Stomach (tissue), 9 donors: ENCODE measurements around the gene SERPINB1. TPM values are rescaled to one million over a fixed set of nuclear protein-coding genes. Genes with fewer than 3 reads are reported as not detected.

Experiments
- DNase-seq, 2 donors: peaks; one replicate each; pipeline versions ENCODE4 v3.0.0 to v3.0.0-alpha.2; 2013 to 2019
- H3K27ac ChIP-seq, 5 donors: fragments of 200-600 bp in 4 of 5; sonication (generic) in 4 of 5; one replicate each; pipeline ENCODE4 v1.5.1; 2013 to 2019; ENCODE audit warnings: mild to moderate bottlenecking in 1 of 5, moderate library complexity in 1 of 5
- H3K27me3 ChIP-seq, 3 donors: fragments of 200-600 bp; sonication (generic); one replicate each; pipeline ENCODE4 v1.5.1; 2017 to 2019; ENCODE audit warnings: mixed run types in 1 of 3
- H3K36me3 ChIP-seq, 4 donors: fragments of 200-600 bp; sonication (generic); 1 replicate in 3 of 4; 2 replicates in 1 of 4; pipeline ENCODE4 v1.5.1; 2016 to 2019
- H3K4me1 ChIP-seq, 4 donors: fragments of 200-600 bp; sonication (generic); one replicate each; pipeline ENCODE4 v1.5.1; 2016 to 2019
- H3K4me3 ChIP-seq, 4 donors: fragments of 200-600 bp; sonication (generic) in 3 of 4; one replicate each; pipeline ENCODE4 v1.5.1; 2016 to 2019; ENCODE audit warnings: mild to moderate bottlenecking in 1 of 4
- H3K9me3 ChIP-seq, 4 donors: fragments of 200-600 bp; sonication (generic); one replicate each; pipeline ENCODE4 v1.5.1; 2016 to 2019
- EP300 ChIP-seq: sonication (generic); formaldehyde crosslinking; IDR thresholded peaks from one replicate; pipeline ENCODE4 v1.6.1; 2017; ENCODE audit warnings: antibody characterized with exemption
- POLR2A ChIP-seq, 4 donors: fragments of 450-650 bp; IDR thresholded peaks; one replicate each; pipeline ENCODE4 v1.6.1; 2016; ENCODE audit warnings: antibody characterized with exemption in 4 of 4, control low read depth in 2 of 4, mild to moderate bottlenecking in 1 of 4, moderate library complexity in 1 of 4
- POLR2AphosphoS5 ChIP-seq, 3 donors: sonication (generic); formaldehyde crosslinking; IDR thresholded peaks; one replicate each; pipeline ENCODE4 v1.6.1; 2016; ENCODE audit warnings: antibody characterized with exemption in 3 of 3
- WGBS, 5 donors: extraction: QIAGEN DNeasy Blood & Tissue Kit in 3 of 5; methylation state at CpG; one replicate each; pipeline versions ENCODE4 v1.1.5 to v1.1.7; 2013 to 2018; 5-methylcytosine and 5-hydroxymethylcytosine counted together
- intact Hi-C: fragments of 100-400 bp; cut with DNase I; formaldehyde crosslinking; loops from one replicate; pipeline ENCODE4 v1.15.1; 2023; ENCODE audit warnings: low total_unique reads
- polyA plus RNA-seq, 3 donors: library from polyadenylated mRNA; stranded (reverse); fragments of 200-250 nt; gene quantifications; one replicate each; pipeline ENCODE4 v1.2.3, GENCODE V29; 2013
- total RNA-seq, 5 donors: library from RNA; depleted of rRNA; stranded (reverse); fragments of >200 nt; gene quantifications; one replicate each; pipeline versions ENCODE4 v1.1.0 to v1.2.3, GENCODE V29; 2014 to 2016
- TF ChIP-seq, protein P1 (sequence below), 7 experiments: fragments of 450-650 bp in 4 of 7; fragments of 200-600 bp in 3 of 7; sonication (generic) in 3 of 7; IDR thresholded peaks; one replicate each; pipeline ENCODE4 v1.5.1; 2016 to 2019; ENCODE audit warnings: antibody characterized with exemption in 7 of 7, control low read depth in 2 of 7, mild to moderate bottlenecking in 1 of 7
- donor health status: healthy with polysubstance abuse.
- donor health status: Bipolar disorder and iron deficiency.
- donor health status: healthy.

SERPINB1 gene
- total and polyA plus RNA-seq, 8 donors = 10.3 to 146 (median 102) TPM

GRCh38 chr6:2819978-2820377, 21.7 kb downstream of the SERPINB1 start:
- TF ChIP-seq POLR2A (IDR thresholded peaks at IDR 0.05) = no peak
- TF ChIP-seq, protein P1, sequence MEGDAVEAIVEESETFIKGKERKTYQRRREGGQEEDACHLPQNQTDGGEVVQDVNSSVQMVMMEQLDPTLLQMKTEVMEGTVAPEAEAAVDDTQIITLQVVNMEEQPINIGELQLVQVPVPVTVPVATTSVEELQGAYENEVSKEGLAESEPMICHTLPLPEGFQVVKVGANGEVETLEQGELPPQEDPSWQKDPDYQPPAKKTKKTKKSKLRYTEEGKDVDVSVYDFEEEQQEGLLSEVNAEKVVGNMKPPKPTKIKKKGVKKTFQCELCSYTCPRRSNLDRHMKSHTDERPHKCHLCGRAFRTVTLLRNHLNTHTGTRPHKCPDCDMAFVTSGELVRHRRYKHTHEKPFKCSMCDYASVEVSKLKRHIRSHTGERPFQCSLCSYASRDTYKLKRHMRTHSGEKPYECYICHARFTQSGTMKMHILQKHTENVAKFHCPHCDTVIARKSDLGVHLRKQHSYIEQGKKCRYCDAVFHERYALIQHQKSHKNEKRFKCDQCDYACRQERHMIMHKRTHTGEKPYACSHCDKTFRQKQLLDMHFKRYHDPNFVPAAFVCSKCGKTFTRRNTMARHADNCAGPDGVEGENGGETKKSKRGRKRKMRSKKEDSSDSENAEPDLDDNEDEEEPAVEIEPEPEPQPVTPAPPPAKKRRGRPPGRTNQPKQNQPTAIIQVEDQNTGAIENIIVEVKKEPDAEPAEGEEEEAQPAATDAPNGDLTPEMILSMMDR (IDR thresholded peaks at IDR 0.05) = no peak
- Histone ChIP-seq H3K4me1 (peaks cover 10 to 39% (median 15%) of the 10 kb centered on the region in 4 donors), H3K36me3 (no peaks in the 10 kb centered on the region), H3K9me3 (peaks cover 0 to 12% (median 3%) of the 10 kb centered on the region in 4 donors), H3K27me3 (no peaks in the 10 kb centered on the region), H3K27ac (peak overlapping the region in 1 of 5 donors; percentile 24), H3K4me3 (no peak overlapping the region)
- WGBS, 5 donors = 59 to 73% (median 67%) methylated on average over 7 of the region's 7 CpGs
- no peak for DNase-seq
- intact Hi-C loops = no loop called here

DNA sequence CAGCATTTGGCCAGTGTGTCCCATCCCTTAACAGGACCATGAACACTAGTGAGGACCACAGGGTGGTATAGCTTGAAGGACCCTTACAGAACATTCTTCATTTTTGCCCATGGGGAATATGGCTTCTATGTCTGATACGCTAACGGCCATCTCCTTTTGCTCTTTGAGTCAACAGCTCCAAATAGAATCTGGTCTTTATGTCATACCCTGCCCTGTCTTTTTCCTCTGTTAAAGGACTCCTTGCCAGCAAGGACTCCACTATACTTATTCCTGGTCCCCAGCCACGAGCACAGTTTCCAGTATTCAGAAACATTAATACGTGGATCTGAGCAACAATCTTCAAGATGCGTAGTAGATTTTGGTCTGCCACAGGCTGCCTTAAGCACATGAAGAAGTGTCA, 22.5 kb downstream of the SERPINB1 start:
- TF ChIP-seq POLR2AphosphoS5 (IDR thresholded peaks at IDR 0.05) (no peak), EP300 (no peak), POLR2A (IDR thresholded peaks at IDR 0.05) (no peak)
- TF ChIP-seq, protein P1 (IDR thresholded peaks at IDR 0.05) = no peak
- H3K4me3 ChIP-seq = no peak overlapping the region
- DNase-seq = no peak
- 81 to 95% (median 92%) methylated on average over 5 of the region's 5 CpGs for WGBS, 5 donors
- H3K9me3 ChIP-seq = peaks cover 0 to 12% (median 3%) of the 10 kb centered on the region in 4 donors
- H3K27ac ChIP-seq = peak overlapping the region in 4 of 5 donors; percentile 55 to 66 (median 62)
- H3K27me3 ChIP-seq = no peaks in the 10 kb centered on the region
- H3K36me3 ChIP-seq = no peaks in the 10 kb centered on the region
- intact Hi-C loops = no loop called here
- H3K4me1 ChIP-seq = peaks cover 10 to 36% (median 15%) of the 10 kb centered on the region in 4 donors

- peak overlapping the region in 4 of 5 donors; percentile 55 to 66 (median 62) for H3K27ac ChIP-seq
- WGBS, 5 donors = 11 to 23% (median 21%) methylated on average over 3 of the region's 3 CpGs
- no peaks in the 10 kb centered on the region for H3K27me3 ChIP-seq
- H3K9me3 ChIP-seq = peaks cover 0 to 12% (median 3%) of the 10 kb centered on the region in 4 donors
- TF ChIP-seq, protein P1 (IDR thresholded peaks at IDR 0.05) = no peak
- TF ChIP-seq POLR2AphosphoS5 (IDR thresholded peaks at IDR 0.05) = no peak
- H3K4me1 ChIP-seq = peaks cover 10 to 33% (median 15%) of the 10 kb centered on the region in 4 donors
- H3K4me3 ChIP-seq = no peak overlapping the region
- no peaks in the 10 kb centered on the region for H3K36me3 ChIP-seq
- peak in 1 of 2 donors; percentile 74 for DNase-seq
- intact Hi-C loops = no loop called here
Measured at GRCh38 chr6:2818593-2818992, 23.1 kb downstream of the SERPINB1 start.

DNA sequence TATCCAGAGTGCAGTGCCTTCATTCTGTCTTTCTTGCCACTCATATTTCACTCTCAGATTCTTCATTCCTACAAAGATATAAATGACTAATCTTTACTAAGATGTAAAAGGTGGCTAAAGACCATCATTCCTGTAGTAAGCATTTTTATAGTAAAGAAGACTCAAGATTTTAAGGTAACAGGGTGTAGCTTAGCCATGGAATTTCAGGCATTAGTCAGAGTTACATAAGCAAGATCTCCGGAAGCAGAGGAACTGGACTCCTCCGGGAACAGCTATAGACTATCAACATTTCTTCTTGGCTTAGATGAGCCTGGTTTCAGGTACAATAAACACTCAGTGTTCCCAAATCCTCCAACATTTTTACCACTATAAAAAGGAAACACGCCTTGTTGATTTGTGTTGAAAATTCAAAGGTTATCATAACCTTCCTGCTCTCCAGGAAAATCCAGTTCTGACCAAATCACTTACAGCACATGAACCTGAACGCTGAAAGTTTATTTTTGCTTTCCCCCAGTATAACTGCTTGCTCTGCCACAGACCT, 23.7 kb downstream of the SERPINB1 start:
- Histone ChIP-seq H3K4me3 (no peak overlapping the region), H3K36me3 (no peaks in the 10 kb centered on the region), H3K27ac (peak overlapping the region; percentile 52 to 66 (median 59)), H3K27me3 (no peaks in the 10 kb centered on the region), H3K4me1 (peaks cover 10 to 33% (median 15%) of the 10 kb centered on the region in 4 donors), H3K9me3 (peaks cover 0 to 12% (median 3%) of the 10 kb centered on the region in 4 donors)
- intact Hi-C loops = no loop called here
- peak in 1 of 2 donors; percentile 72 for DNase-seq
- TF ChIP-seq POLR2AphosphoS5 (IDR thresholded peaks at IDR 0.05) (no peak), POLR2A (IDR thresholded peaks at IDR 0.05) (no peak), EP300 (no peak)
- TF ChIP-seq, protein P1 (IDR thresholded peaks at IDR 0.05) = no peak
- WGBS, 5 donors = 15 to 26% (median 23%) methylated on average over 4 of the region's 4 CpGs
